ENCODE results near the gene BTD.

DNA sequence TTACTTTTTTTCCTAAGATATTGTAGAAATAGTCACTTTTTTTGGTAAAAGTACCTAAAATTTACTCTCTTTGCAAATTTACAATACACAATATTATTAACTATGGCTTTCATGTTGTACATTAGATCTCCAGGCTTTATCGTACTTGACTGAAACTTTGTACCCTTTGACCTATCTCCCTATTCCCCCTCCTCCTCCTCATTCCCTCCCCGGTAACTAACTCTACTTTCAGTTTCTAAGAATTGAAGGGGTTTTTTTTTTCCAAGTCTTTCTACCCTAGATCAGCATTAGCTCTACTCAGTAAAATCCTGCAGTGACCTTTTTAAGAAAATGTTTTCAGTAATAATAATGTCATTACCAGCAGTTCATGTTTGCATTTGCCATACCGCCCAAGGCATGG is 10.3 kb upstream of the BTD start:
- no peak for TF ChIP-seq SUZ12 (IDR thresholded peaks at IDR 0.05)
- TF ChIP-seq, protein P1, sequence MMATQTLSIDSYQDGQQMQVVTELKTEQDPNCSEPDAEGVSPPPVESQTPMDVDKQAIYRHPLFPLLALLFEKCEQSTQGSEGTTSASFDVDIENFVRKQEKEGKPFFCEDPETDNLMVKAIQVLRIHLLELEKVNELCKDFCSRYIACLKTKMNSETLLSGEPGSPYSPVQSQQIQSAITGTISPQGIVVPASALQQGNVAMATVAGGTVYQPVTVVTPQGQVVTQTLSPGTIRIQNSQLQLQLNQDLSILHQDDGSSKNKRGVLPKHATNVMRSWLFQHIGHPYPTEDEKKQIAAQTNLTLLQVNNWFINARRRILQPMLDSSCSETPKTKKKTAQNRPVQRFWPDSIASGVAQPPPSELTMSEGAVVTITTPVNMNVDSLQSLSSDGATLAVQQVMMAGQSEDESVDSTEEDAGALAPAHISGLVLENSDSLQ (IDR thresholded peaks at IDR 0.05), result no peak
- TF ChIP-seq FOXK2 (IDR thresholded peaks at IDR 0.05), result no peak
- TF ChIP-seq L3MBTL2 (conservative IDR thresholded peaks at IDR 0.05), result no peak
- TF ChIP-seq HDGF (IDR thresholded peaks at IDR 0.05; ENCODE audit: borderline replicate concordance), result no peak
- TF ChIP-seq SP1 (IDR thresholded peaks at IDR 0.05), result no peak
- TF ChIP-seq FOXM1 (IDR thresholded peaks at IDR 0.05; ENCODE audit: borderline replicate concordance), result no peak
- no peak for TF ChIP-seq ARNT (IDR thresholded peaks at IDR 0.05)
- no peak for TF ChIP-seq TARDBP (IDR thresholded peaks at IDR 0.05)
- no peak for TF ChIP-seq NFRKB (IDR thresholded peaks at IDR 0.05)
